ENCODE results near the gene CRTC2.

- TF ChIP-seq POLR2A (IDR thresholded peaks at IDR 0.05) (no peak), CTCF (IDR thresholded peaks at IDR 0.05) (no peak)
Measured at GRCh38 chr1:153968972-153969371, 10.6 kb upstream of the CRTC2 start.
